Nephron progenitor cell (in vitro differentiated cells): ENCODE data around the gene BDKRB1.
"Not testable (repeated sequence)": the region's sequence is repeated elsewhere in the genome, so short reads cannot be mapped to it uniquely, and the experiment has no call there.

Experiments
- DNase-seq: peaks from one replicate; pipeline ENCODE4 v3.0.0; 2021
- H3K27ac Mint-ChIP-seq: 2 replicates; pipeline ENCODE4 v1.8.0; 2021; ENCODE audit warnings: mild to moderate bottlenecking, moderate library complexity, mixed read lengths
- H3K27me3 Mint-ChIP-seq: 2 replicates; pipeline ENCODE4 v1.8.0; 2021; ENCODE audit warnings: mild to moderate bottlenecking, low read depth, mixed read lengths; ENCODE audit not compliant: poor library complexity
- H3K36me3 Mint-ChIP-seq: 2 replicates; pipeline ENCODE4 v1.8.0; 2021; ENCODE audit warnings: low read depth, mixed read lengths
- H3K4me1 Mint-ChIP-seq: 2 replicates; pipeline ENCODE4 v1.8.0; 2021; ENCODE audit warnings: mixed read lengths
- H3K4me3 Mint-ChIP-seq: 2 replicates; pipeline ENCODE4 v1.8.0; 2021; ENCODE audit warnings: mild to moderate bottlenecking, moderate library complexity, mixed read lengths
- H3K9me3 Mint-ChIP-seq: 2 replicates; pipeline ENCODE4 v1.8.0; 2021; ENCODE audit warnings: mild to moderate bottlenecking, moderate library complexity, mixed read lengths
- TF ChIP-seq, protein P1 (sequence below): fragments of 200-600 bp; sonication (generic); IDR thresholded peaks from 2 replicates; pipeline ENCODE4 v1.5.0; 2021; ENCODE audit warnings: antibody characterized with exemption

Gene BDKRB1

DNA sequence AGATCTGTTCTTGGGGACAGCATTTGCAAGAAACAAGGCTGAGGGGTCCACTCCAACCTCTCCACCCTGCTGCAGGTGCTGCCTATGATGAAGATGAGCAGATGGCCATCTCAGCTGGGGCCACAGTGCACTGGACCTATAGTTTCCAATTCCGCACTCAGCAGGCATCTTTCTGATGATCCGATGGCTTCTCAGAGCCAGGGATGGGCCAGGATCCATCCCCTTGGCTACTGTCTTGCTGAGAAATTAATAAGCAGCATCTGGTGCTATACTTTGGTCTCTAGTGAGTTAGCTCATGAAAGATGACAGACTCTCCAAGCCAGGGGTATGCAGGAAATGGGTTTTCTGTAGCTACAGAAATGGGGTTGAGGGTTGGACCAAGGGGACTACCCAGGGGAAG lies 18.4 kb upstream of the BDKRB1 start:
- H3K36me3 Mint-ChIP-seq: no peaks in the 10 kb centered on the region
- H3K27me3 Mint-ChIP-seq: peaks cover 6% of the 10 kb centered on the region
- TF ChIP-seq, protein P1, sequence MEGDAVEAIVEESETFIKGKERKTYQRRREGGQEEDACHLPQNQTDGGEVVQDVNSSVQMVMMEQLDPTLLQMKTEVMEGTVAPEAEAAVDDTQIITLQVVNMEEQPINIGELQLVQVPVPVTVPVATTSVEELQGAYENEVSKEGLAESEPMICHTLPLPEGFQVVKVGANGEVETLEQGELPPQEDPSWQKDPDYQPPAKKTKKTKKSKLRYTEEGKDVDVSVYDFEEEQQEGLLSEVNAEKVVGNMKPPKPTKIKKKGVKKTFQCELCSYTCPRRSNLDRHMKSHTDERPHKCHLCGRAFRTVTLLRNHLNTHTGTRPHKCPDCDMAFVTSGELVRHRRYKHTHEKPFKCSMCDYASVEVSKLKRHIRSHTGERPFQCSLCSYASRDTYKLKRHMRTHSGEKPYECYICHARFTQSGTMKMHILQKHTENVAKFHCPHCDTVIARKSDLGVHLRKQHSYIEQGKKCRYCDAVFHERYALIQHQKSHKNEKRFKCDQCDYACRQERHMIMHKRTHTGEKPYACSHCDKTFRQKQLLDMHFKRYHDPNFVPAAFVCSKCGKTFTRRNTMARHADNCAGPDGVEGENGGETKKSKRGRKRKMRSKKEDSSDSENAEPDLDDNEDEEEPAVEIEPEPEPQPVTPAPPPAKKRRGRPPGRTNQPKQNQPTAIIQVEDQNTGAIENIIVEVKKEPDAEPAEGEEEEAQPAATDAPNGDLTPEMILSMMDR: no peak
- DNase-seq: no peak
- no peak overlapping the region for H3K27ac Mint-ChIP-seq
- peaks cover 9% of the 10 kb centered on the region for H3K9me3 Mint-ChIP-seq
- no peaks in the 10 kb centered on the region for H3K4me1 Mint-ChIP-seq
- H3K4me3 Mint-ChIP-seq: no peak overlapping the region

GRCh38 chr14:96238676-96239265 lies 17.2 kb upstream of the BDKRB1 start:
- TF ChIP-seq, protein P1: no peak
- no peak for DNase-seq
- Mint-ChIP-seq H3K27ac (no peak overlapping the region), H3K9me3 (peaks cover 19% of the 10 kb centered on the region), H3K4me1 (no peaks in the 10 kb centered on the region), H3K4me3 (no peak overlapping the region), H3K27me3 (peaks cover 6% of the 10 kb centered on the region), H3K36me3 (no peaks in the 10 kb centered on the region)

DNA sequence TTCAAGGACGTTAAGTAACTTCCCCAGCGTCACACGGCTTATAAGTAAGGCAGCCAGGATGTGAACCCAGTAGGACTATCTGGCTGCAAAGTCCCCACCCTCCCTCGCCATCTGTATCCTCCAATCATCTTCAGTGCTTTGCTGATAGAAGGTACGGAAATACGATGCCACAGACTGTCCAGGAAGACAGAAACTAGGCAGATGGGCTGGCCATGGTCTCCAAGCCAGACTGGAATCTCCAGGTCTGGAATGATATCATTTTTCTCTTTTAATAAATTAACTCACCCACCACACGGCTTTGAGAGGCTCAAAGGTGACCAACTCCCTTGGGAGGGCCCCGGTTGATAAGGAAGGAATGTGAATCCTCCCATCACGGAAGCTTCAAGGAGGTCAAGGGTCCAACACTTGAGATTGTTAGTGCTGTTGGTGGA lies 16.3 kb upstream of the BDKRB1 start:
- Mint-ChIP-seq H3K4me1 (no peaks in the 10 kb centered on the region), H3K36me3 (no peaks in the 10 kb centered on the region), H3K27ac (no peak overlapping the region), H3K4me3 (no peak overlapping the region), H3K27me3 (peaks cover 9% of the 10 kb centered on the region), H3K9me3 (peaks cover 19% of the 10 kb centered on the region)
- TF ChIP-seq, protein P1: no peak
- no peak for DNase-seq

DNA sequence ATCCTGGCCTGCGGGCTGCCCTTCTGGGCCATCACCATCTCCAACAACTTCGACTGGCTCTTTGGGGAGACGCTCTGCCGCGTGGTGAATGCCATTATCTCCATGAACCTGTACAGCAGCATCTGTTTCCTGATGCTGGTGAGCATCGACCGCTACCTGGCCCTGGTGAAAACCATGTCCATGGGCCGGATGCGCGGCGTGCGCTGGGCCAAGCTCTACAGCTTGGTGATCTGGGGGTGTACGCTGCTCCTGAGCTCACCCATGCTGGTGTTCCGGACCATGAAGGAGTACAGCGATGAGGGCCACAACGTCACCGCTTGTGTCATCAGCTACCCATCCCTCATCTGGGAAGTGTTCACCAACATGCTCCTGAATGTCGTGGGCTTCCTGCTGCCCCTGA lies 15.4 kb upstream of the BDKRB1 start:
- Mint-ChIP-seq H3K9me3 (peaks cover 19% of the 10 kb centered on the region), H3K27ac (no peak overlapping the region), H3K27me3 (peaks cover 9% of the 10 kb centered on the region), H3K4me3 (no peak overlapping the region), H3K36me3 (no peaks in the 10 kb centered on the region), H3K4me1 (no peaks in the 10 kb centered on the region)
- TF ChIP-seq, protein P1: no peak
- no peak for DNase-seq

DNA sequence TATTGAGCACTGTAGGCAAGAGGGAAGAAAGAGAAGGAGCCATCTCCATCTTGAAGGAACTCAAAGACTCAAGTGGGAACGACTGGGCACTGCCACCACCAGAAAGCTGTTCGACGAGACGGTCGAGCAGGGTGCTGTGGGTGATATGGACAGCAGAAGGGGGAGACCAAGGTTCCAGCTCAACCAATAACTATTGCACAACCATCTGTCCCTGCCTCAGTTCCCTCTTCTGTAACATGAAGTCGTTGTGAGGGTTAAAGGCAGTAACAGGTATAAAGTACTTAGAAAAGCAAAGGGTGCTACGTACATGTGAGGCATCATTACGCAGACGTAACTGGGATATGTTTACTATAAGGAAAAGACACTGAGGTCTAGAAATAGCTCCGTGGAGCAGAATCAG lies 13.9 kb upstream of the BDKRB1 start:
- H3K4me1 Mint-ChIP-seq: peaks cover 9% of the 10 kb centered on the region
- peaks cover 23% of the 10 kb centered on the region for H3K9me3 Mint-ChIP-seq
- peaks cover 13% of the 10 kb centered on the region for H3K27me3 Mint-ChIP-seq
- no peak overlapping the region for H3K27ac Mint-ChIP-seq
- DNase-seq: no peak
- no peak overlapping the region for H3K4me3 Mint-ChIP-seq
- TF ChIP-seq, protein P1: no peak
- no peaks in the 10 kb centered on the region for H3K36me3 Mint-ChIP-seq

DNA sequence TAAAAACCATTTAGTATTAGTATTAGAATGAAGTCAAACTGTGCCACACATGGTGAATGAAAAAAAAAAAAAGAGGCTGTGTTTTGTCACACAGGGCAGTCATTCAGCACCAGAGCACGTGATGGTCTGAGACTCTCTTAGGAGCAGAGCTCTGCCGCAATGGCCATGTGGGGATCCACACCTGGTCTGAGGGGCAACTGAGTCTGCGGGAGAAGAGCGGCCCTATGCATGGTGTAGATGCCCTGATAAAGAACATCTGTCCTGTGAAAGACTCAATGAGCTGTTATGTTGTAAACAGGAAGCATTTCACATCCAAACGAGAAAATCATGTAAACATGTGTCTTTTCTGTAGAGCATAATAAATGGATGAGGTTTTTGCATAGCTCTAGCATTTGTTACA lies 12.2 kb upstream of the BDKRB1 start:
- Mint-ChIP-seq H3K27ac (no peak overlapping the region), H3K9me3 (peaks cover 23% of the 10 kb centered on the region), H3K4me3 (no peak overlapping the region), H3K4me1 (peaks cover 9% of the 10 kb centered on the region), H3K36me3 (no peaks in the 10 kb centered on the region), H3K27me3 (peaks cover 12% of the 10 kb centered on the region)
- DNase-seq: no peak
- TF ChIP-seq, protein P1: no peak

GRCh38 chr14:96245074-96245473 lies 10.9 kb upstream of the BDKRB1 start:
- H3K9me3 Mint-ChIP-seq: peaks cover 23% of the 10 kb centered on the region
- not testable (repeated sequence) for H3K27ac Mint-ChIP-seq, H3K4me3 Mint-ChIP-seq, DNase-seq, H3K4me1 Mint-ChIP-seq, H3K36me3 Mint-ChIP-seq
- peaks cover 14% of the 10 kb centered on the region for H3K27me3 Mint-ChIP-seq
